MCF 10A (cell line): ENCODE results near the gene FER. TPM values are rescaled to one million over a fixed set of nuclear protein-coding genes. Genes with fewer than 3 reads are reported as not detected.
"Not testable (repeated sequence)": the region's sequence is repeated elsewhere in the genome, so short reads cannot be mapped to it uniquely, and the experiment has no call there.

Experiments used
- BruUV-seq: library from RNA; stranded (reverse); fragments of 400-500 nt; replicated peaks from 2 replicates; lab custom pipeline; 2021; lab: Mats Ljungman, UMichigan
- CTCF ChIA-PET: fragments of 300-600 bp; sonication (Branson Sonifier 250); formaldehyde crosslinking; extraction: SDS; loops from one replicate; lab custom pipeline; 2021; ENCODE audit warnings: antibody characterized with exemption, inconsistent platforms; lab: Yijun Ruan, JAX
- POLR2A ChIA-PET: fragments of 300-600, 350-650 bp; sonication (Branson Sonifier 250); formaldehyde crosslinking; extraction: SDS; loops from one replicate; lab custom pipeline; 2020; ENCODE audit warnings: antibody characterized with exemption, inconsistent platforms; lab: Yijun Ruan, JAX
- DNase-seq: peaks from one replicate; pipeline ENCODE4 v3.0.0-alpha.2; 2018; ENCODE audit not compliant: unreplicated experiment
- H3K27ac Mint-ChIP-seq: one replicate; pipeline ENCODE4 v1.8.0; 2022; ENCODE audit warnings: mild to moderate bottlenecking, low read depth, mixed read lengths; ENCODE audit not compliant: unreplicated experiment
- H3K27me3 Mint-ChIP-seq: one replicate; pipeline ENCODE4 v1.8.0; 2022; ENCODE audit warnings: mixed read lengths; ENCODE audit not compliant: insufficient read depth, unreplicated experiment
- H3K36me3 Mint-ChIP-seq: one replicate; pipeline ENCODE4 v1.8.0; 2022; ENCODE audit warnings: mild to moderate bottlenecking, moderate library complexity, mixed read lengths; ENCODE audit not compliant: insufficient read depth, unreplicated experiment
- H3K4me1 Mint-ChIP-seq: one replicate; pipeline ENCODE4 v1.8.0; 2022; ENCODE audit warnings: mixed read lengths; ENCODE audit not compliant: insufficient read depth, unreplicated experiment
- H3K4me3 Mint-ChIP-seq: one replicate; pipeline ENCODE4 v1.8.0; 2022; ENCODE audit warnings: mild to moderate bottlenecking, moderate library complexity, mixed read lengths; ENCODE audit not compliant: unreplicated experiment
- H3K9me3 Mint-ChIP-seq: one replicate; pipeline ENCODE4 v1.8.0; 2022; ENCODE audit warnings: mixed read lengths; ENCODE audit not compliant: unreplicated experiment
- intact Hi-C: fragments of 100-400 bp; cut with micrococcal nuclease; formaldehyde crosslinking; loops from 2 replicates; pipeline ENCODE4 v1.14.1; 2022
- total RNA-seq: library from RNA; stranded (reverse); gene quantifications from 2 replicates; pipeline ENCODE4 v1.2.3, GENCODE V29; 2022
- TF ChIP-seq, protein P1 (sequence below): fragments of 200-600 bp; IDR thresholded peaks from one replicate; pipeline ENCODE4 v1.8.0; 2022; ENCODE audit warnings: antibody characterized with exemption, mild to moderate bottlenecking; ENCODE audit not compliant: unreplicated experiment

The FER gene
- total RNA-seq, 1 experiment from 2014 or later, result 71.1 TPM

DNA sequence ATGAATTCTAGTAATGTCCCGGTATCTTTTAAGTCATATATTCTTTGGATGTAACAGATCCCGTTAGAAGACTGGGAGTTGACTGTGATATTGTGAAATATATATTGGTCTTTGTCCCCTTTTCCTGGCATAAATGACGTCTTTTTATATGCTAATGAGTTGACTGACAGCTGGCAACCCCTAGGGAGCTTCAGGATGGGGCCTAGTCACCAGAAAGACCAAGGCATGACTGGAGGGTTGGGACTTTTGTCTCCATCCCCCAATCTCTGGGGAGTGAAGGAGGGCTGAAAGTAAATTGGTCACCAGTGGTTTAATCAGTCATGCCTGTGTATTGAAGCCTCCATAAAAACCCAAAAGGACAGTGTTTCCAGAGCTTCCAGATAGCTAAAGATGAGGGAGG, 420.5 kb downstream of the FER start:
- H3K27me3 Mint-ChIP-seq, result no peaks in the 10 kb centered on the region
- H3K36me3 Mint-ChIP-seq, result no peaks in the 10 kb centered on the region
- ChIA-PET POLR2A (no interaction called here), CTCF (interaction anchor here (0.6 kb wide), 1 partner anchor 1354 kb away, joined by 3 read pairs; no protein-coding TSS in a partner anchor)
- BruUV-seq, result no TSS peak
- H3K27ac Mint-ChIP-seq, result no peak overlapping the region
- TF ChIP-seq, protein P1, sequence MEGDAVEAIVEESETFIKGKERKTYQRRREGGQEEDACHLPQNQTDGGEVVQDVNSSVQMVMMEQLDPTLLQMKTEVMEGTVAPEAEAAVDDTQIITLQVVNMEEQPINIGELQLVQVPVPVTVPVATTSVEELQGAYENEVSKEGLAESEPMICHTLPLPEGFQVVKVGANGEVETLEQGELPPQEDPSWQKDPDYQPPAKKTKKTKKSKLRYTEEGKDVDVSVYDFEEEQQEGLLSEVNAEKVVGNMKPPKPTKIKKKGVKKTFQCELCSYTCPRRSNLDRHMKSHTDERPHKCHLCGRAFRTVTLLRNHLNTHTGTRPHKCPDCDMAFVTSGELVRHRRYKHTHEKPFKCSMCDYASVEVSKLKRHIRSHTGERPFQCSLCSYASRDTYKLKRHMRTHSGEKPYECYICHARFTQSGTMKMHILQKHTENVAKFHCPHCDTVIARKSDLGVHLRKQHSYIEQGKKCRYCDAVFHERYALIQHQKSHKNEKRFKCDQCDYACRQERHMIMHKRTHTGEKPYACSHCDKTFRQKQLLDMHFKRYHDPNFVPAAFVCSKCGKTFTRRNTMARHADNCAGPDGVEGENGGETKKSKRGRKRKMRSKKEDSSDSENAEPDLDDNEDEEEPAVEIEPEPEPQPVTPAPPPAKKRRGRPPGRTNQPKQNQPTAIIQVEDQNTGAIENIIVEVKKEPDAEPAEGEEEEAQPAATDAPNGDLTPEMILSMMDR, result no peak
- H3K4me3 Mint-ChIP-seq, result no peak overlapping the region
- no peaks in the 10 kb centered on the region for H3K9me3 Mint-ChIP-seq
- DNase-seq, result no peak
- no peaks in the 10 kb centered on the region for H3K4me1 Mint-ChIP-seq
- intact Hi-C loops, result no loop called here

DNA sequence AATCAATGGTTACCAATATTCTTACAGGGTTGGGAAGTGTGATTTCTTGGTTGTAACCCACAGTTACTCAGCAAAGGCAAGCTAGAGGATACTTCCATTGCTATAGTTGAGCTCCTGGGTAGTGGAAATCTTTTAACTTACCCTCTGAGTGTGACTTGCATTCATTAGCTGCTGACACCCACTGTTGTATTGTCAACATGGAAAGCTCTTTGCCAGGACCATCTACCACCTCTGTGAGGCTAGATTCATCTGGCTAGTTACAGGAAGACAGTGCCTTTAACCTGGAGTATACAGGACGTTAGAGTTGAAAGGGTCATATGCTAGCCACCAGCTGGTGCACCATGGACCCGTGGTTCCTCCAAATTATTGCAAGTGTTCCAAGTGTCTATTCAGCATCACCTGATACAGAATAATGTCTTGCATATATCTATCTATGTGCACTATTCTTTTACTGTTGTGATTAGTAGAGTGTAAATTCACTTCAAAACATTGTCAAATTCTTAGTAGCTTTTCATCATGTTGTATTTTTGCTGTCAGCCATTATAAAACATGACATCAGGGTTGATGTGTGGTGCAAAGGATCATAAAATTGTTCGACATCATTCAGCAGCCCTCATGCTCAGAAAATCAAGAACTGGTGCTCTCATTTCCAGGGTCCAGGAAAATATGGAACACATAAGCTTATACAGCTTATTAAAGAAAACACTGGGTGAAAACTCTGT, 423.1 kb downstream of the FER start:
- Mint-ChIP-seq H3K9me3 (no peaks in the 10 kb centered on the region), H3K4me1 (no peaks in the 10 kb centered on the region), H3K4me3 (no peak overlapping the region), H3K36me3 (peaks cover 7% of the 10 kb centered on the region), H3K27ac (no peak overlapping the region), H3K27me3 (no peaks in the 10 kb centered on the region)
- BruUV-seq, result no TSS peak
- intact Hi-C loops, result no loop called here
- no peak for DNase-seq
- ChIA-PET CTCF (no interaction called here), POLR2A (interaction anchor here (0.9 kb wide), 1 partner anchor 9 kb away, joined by 3 read pairs; no protein-coding TSS in a partner anchor)
- TF ChIP-seq, protein P1, result no peak

DNA sequence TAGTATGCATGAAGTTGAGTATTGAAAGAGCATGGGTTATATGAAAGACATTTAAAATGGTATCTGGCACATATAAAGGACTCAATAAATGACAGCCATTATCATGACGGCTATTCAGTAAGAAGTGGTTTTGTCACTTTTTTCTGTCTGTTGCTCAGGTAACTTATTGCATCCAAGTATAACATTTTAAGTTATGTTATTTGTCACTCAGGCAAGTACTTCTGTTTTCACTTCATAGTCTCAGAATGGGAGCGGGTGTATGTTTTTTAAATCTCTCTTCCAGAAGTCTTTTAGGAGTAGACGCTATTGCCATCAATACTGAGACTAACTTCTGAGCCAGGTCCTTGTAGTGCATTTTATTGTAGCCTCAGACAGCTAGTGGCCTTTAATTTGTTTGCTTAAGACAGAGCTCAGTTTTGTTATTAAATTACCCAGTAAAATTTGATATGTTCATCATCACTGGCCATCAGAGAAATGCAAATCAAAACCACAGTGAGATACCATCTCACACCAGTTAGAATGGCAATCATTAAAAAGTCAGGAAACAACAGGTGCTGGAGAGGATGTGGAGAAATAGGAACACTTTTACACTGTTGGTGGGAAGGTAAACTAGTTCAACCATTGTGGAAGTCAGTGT, 423.9 kb downstream of the FER start:
- BruUV-seq, H3K4me1 Mint-ChIP-seq, H3K27me3 Mint-ChIP-seq, H3K9me3 Mint-ChIP-seq, H3K4me3 Mint-ChIP-seq, CTCF ChIA-PET, DNase-seq, intact Hi-C loops, H3K36me3 Mint-ChIP-seq, H3K27ac Mint-ChIP-seq: not testable (repeated sequence)
- POLR2A ChIA-PET, result interaction anchor here (0.9 kb wide), 1 partner anchor 10 kb away, joined by 3 read pairs; no protein-coding TSS in a partner anchor

DNA sequence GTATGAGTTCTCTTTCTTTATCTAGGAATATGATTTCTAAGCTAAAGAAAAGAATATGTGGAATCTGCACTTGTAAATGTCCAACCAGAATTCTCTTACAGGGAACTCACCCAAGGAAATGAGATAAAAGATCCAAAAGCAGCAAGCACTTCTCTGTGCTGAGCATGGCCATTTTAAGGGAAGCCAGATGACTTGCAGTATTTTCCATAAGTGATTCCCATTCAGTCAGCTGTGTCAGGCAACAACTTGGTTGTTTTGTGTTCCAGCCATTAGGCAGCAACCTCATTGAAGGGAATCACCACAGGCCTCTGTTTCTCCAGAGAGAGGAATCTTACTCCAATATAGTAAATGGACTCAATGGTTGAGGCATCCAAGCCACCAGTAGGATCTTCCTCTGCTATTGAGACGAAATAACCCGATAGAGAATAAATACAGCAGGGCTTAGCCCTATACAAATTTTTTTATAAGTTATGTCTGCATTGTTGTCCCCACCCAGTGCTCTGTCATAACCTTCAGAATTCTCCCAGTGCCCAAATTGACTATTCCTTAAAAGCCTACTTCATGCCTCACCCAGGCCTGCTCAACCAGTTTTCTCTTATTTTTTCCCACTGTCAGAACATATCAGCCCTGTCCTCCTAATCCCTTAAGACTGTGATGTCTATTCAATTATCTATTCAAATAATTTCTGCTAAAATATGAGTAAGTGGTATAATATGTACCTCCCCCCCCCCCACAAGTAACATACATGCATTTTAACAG, 425.5 kb downstream of the FER start:
- no peak overlapping the region for H3K4me3 Mint-ChIP-seq
- no peak for DNase-seq

More for the DNA sequence above, 425.5 kb downstream of the FER start:
- no peaks in the 10 kb centered on the region for H3K9me3 Mint-ChIP-seq
- CTCF ChIA-PET, result interaction anchor here (0.6 kb wide), 1 partner anchor 12 kb away, joined by 3 read pairs; no protein-coding TSS in a partner anchor
- TF ChIP-seq, protein P1, result no peak
- H3K27me3 Mint-ChIP-seq, result no peaks in the 10 kb centered on the region
- POLR2A ChIA-PET, result no interaction called here
- no peaks in the 10 kb centered on the region for H3K4me1 Mint-ChIP-seq
- H3K36me3 Mint-ChIP-seq, result peaks cover 7% of the 10 kb centered on the region
- intact Hi-C loops, result no loop called here
- BruUV-seq, result no TSS peak
- H3K27ac Mint-ChIP-seq, result no peak overlapping the region
